Measurements from ENCODE around the gene CYSLTR2.

Gene CYSLTR2

GRCh38 chr13:48731001-48731658 lies 77.4 kb downstream of the CYSLTR2 start:
- DNase-seq = peak in 2 of 42 donors; percentile 11 to 25
- intact Hi-C loops (cut with DNase I) = no loop called here

GRCh38 chr13:48731957-48732569 lies 78.3 kb downstream of the CYSLTR2 start:
- DNase-seq = peak in 32 of 42 donors; percentile 14 to 74 (median 38)
- intact Hi-C loops (cut with DNase I) = no loop called here

- DNase-seq = no peak
Observed at GRCh38 chr13:48733739-48734335, 80.1 kb downstream of the CYSLTR2 start.

GRCh38 chr13:48735571-48735970 lies 81.8 kb downstream of the CYSLTR2 start:
- intact Hi-C loops (cut with DNase I) = no loop called here

More at GRCh38 chr13:48733739-48734335, 80.1 kb downstream of the CYSLTR2 start:
- intact Hi-C loops (cut with DNase I) = no loop called here

GRCh38 chr13:48737689-48738088 lies 84.0 kb downstream of the CYSLTR2 start:
- no peak for DNase-seq
- intact Hi-C loops (cut with DNase I) = no loop called here

More at GRCh38 chr13:48735571-48735970, 81.8 kb downstream of the CYSLTR2 start:
- no peak for DNase-seq

GRCh38 chr13:48738311-48738710 lies 84.6 kb downstream of the CYSLTR2 start:
- no peak for DNase-seq

GRCh38 chr13:48739386-48739964 lies 85.7 kb downstream of the CYSLTR2 start:
- no peak for DNase-seq
- intact Hi-C loops (cut with DNase I) = no loop called here

More at GRCh38 chr13:48738311-48738710, 84.6 kb downstream of the CYSLTR2 start:
- intact Hi-C loops (cut with DNase I) = no loop called here

GRCh38 chr13:48741377-48741776 lies 87.6 kb downstream of the CYSLTR2 start:
- intact Hi-C loops (cut with DNase I) = no loop called here
- DNase-seq = no peak

- DNase-seq = no peak
- intact Hi-C loops (cut with DNase I) = no loop called here
Observed at GRCh38 chr13:48746821-48747220, 93.1 kb downstream of the CYSLTR2 start.

GRCh38 chr13:48748681-48749080 lies 95.0 kb downstream of the CYSLTR2 start:
- no peak for DNase-seq
- intact Hi-C loops (cut with DNase I) = no loop called here

- intact Hi-C loops (cut with DNase I) = no loop called here
- no peak for DNase-seq
Observed at GRCh38 chr13:48749144-48749543, 95.4 kb downstream of the CYSLTR2 start.

GRCh38 chr13:48749699-48750473 lies 96.2 kb downstream of the CYSLTR2 start:
- peak; percentile 16 to 90 (median 70) for DNase-seq
- intact Hi-C loops (cut with DNase I) = no loop called here

GRCh38 chr13:48750588-48751383 lies 97.1 kb downstream of the CYSLTR2 start:
- intact Hi-C loops (cut with DNase I) = no loop called here
- DNase-seq = no peak

GRCh38 chr13:48760626-48761025 lies 106.9 kb downstream of the CYSLTR2 start:
- intact Hi-C loops (cut with DNase I) = loop anchor here (10.0 kb wide), 1 partner anchor 426 kb away; no protein-coding TSS in a partner anchor
- DNase-seq = no peak

Data from head of caudate nucleus (tissue), 42 donors.